GM19099 (cell line): ENCODE measurements around the gene NPTX1.

Experiments used
- POLR2A ChIP-seq: IDR thresholded peaks from 3 replicates; pipeline ENCODE4 v1.6.1; 2011; ENCODE audit warnings: low read depth; ENCODE audit not compliant: insufficient read length; ENCODE audit errors: extremely low read depth

Gene NPTX1

DNA sequence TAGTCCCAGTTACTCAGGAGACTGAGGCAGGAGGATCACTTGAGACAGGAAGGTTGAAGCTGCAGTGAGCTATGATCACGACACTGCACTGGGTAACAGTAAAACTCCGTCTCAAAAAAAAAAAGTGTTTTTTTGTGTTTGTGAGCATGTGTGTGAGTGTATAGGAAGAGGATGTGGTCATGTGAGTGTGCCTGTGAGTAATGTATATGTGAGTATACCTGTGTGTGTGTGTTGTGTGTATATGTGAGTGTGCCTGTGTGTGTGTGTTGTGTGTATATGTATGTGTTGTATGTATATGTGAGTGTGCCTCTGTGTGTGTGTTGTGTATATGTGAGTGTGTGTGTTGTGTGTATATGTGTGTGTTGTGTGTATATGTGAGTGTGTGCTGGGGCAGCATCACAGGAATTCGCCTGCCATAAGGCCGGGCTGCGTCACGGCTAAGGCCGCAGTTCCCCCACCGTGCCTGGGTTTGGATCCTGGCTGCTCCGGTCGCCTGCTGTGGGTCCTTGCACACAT is 21.4 kb upstream of the NPTX1 start:
- no peak for TF ChIP-seq POLR2A

GRCh38 chr17:80494547-80494946 is 18.1 kb upstream of the NPTX1 start:
- no peak for TF ChIP-seq POLR2A

GRCh38 chr17:80492343-80493136 is 16.1 kb upstream of the NPTX1 start:
- no peak for TF ChIP-seq POLR2A

DNA sequence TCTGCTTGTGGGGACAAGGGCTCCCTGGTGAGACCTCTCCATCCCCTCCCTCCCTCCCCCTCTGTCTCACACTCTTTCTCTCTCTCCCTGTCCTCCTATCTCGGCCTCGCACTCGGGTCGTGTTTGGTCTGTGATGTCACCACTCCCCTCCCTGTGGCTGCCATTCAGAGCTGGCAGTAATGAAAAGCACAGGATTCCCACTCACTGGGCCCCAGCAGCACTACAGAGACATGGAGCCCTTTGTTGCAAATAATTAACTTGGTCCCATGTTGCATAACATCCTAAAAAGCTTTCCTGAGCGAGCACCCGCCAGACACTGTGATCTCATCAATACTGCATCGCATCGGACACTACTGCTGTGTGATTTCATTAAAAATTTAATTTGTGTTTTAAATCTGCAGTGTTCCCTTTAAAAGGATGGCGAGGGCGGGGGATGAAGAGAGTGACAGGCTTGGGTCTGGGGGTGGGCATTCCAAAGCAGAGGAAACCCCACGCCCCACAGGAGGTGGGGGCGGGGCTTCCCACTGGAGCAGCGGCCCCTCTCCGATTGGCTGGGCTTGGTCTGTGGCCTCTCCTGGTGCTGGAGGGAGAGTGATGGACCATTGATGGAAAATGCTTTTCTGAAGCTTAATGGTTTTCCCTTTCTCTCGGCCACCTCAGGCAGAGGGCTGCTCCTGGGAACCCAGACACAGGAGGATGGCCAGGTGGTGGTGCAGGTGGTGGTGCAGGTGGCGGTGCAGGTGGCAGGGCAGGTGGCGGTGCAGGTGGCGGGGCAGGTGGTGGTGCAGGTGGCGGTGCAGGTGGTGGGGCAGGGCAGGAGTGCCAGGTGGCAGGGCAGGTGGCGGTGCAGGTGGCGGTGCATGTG is 15.3 kb upstream of the NPTX1 start:
- TF ChIP-seq POLR2A, result no peak

GRCh38 chr17:80487511-80487910 is 11.1 kb upstream of the NPTX1 start:
- TF ChIP-seq POLR2A, result no peak

DNA sequence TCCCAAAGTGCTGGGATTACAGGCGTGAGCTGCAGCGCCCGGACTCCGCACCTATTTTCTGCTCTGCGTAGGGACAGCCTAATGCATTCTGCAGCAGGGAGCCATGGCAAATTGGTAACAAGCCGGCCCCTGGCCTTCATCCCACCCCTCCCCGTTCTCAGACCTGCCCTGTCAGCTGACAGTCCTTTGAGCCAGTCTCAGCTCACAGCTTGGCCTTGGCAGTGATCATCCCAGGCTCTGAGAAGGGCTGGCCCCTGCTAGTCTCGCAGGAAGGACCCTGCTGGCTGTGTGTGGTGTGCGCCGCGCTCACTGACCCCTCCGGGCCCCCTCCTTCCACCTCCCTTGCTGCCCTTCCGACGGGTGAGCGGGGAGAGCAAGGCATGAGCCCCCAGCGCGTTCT is 10.3 kb upstream of the NPTX1 start:
- TF ChIP-seq POLR2A, result no peak

DNA sequence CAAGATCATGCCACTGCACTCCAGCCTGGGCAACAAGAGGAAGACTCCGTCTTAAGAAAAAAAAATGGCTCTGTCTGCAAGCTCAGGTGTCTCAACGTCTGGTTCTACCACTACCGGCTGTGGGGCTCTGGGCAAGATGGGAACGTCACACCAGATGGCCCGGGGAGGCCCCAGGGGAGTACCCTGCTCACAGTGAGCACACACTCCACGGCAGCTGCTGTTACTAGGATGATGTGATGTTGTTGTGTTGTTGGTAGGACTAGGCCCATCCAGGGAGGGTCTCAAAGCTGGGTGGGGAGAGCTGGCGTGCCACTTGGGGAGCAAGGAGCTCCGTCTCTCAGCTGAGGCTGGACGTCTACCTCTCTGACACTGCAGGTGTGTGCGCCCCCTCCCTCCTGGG is 9.4 kb upstream of the NPTX1 start:
- TF ChIP-seq POLR2A, result no peak

GRCh38 chr17:80482555-80483308 is 6.3 kb upstream of the NPTX1 start:
- TF ChIP-seq POLR2A, result no peak

DNA sequence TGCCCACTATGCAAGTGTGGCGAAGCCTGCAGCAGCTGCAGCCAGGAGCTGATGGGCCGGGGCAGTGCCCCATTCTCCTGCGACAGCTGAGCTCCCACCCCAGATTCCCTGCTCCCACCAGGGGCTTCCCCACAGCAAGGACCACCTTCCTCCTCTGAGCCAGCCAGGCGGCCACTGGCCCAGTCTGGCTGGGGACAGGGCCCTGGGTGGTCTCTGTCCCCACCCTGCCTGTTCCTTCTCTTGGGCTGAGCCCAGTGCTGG is 5.6 kb upstream of the NPTX1 start:
- no peak for TF ChIP-seq POLR2A

- TF ChIP-seq POLR2A, result no peak
Observed at GRCh38 chr17:80481284-80482057, 5.1 kb upstream of the NPTX1 start.

- TF ChIP-seq POLR2A, result no peak
Observed at GRCh38 chr17:80480248-80480647, 3.8 kb upstream of the NPTX1 start.

DNA sequence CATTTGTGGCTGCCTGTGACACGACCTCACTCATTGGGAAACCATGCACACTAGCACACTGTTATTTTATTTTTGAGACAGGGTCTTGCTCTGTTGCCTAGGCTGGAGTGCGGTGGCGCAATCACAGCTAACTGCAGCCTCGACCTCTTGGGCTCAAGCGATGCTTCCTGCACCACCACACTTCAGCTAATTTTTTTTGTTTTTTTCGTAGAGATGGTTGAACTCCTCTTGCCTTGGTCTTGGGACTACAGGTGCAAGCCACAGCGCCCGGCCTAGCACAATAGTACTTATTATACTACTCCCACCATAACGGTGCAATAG is 2.8 kb upstream of the NPTX1 start:
- TF ChIP-seq POLR2A, result no peak

- no peak for TF ChIP-seq POLR2A
Observed at GRCh38 chr17:80478487-80479245, 2.3 kb upstream of the NPTX1 start.

DNA sequence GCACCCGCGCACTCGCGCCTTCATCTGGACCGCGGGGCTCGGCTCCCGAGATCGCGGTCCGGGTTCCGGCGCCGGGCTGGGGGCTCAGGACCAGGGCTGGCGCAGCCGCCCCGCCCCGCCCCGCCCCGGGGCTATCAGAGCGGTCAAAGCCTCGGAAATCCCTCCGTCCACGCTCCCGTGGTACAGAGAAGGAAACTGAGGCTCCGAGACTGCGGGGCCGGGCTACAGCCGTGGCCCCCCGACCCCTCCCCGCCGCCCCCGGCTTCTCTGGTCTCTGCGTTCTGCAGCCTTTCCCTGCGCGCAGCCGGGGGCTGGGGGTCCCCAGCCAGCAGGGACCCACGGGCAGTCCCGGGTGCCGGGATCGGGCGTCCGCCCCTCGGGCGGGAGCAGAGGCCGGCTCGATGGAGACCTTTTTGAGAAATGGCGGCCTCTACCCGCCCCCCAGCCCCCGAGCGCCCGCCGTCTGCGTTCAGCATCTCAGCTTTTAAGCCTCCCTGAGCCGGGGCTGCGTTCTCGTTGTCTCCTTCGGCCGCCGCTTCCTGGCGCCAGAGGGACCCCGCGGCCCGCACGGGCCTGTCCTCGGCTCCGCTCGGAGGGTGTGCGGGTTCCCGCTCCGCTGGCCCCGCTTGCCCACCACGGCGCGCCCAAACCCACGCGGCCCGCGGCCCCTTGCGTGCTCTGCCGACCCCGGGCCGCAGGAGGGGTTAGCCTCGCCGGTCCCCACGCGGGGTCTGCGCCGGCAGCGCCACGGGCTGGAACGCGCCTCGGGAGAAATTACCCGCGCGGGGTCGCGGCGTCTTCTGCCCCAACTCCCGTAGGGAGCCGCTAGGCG is 1.5 kb upstream of the NPTX1 start:
- no peak for TF ChIP-seq POLR2A
